NCI-H82 treated with DMSO at 0.1 percent for 48 hours (cell line): ENCODE data around the gene TK2.
"Not testable (repeated sequence)": the region's sequence is repeated elsewhere in the genome, so short reads cannot be mapped to it uniquely, and the experiment has no call there.

Source experiments
- DNase-seq: peaks from one replicate; lab custom pipeline; 2025; ENCODE audit not compliant: unreplicated experiment; lab: John Stamatoyannopoulos, UW

TK2 gene

GRCh38 chr16:66508248-66508913, 41.5 kb downstream of the TK2 start:
- no peak for DNase-seq

GRCh38 chr16:66507731-66508239, 42.1 kb downstream of the TK2 start:
- no peak for DNase-seq

GRCh38 chr16:66503612-66504011, 46.3 kb downstream of the TK2 start:
- no peak for DNase-seq

- no peak for DNase-seq
Observed at GRCh38 chr16:66503030-66503429, 46.9 kb downstream of the TK2 start.

GRCh38 chr16:66502020-66502913, 47.7 kb downstream of the TK2 start:
- no peak for DNase-seq

GRCh38 chr16:66501563-66501962, 48.4 kb downstream of the TK2 start:
- not testable (repeated sequence) for DNase-seq

GRCh38 chr16:66497921-66498320, 52.0 kb downstream of the TK2 start:
- DNase-seq: not testable (repeated sequence)

- DNase-seq: not testable (repeated sequence)
Observed at GRCh38 chr16:66496226-66496625, 53.7 kb downstream of the TK2 start.

GRCh38 chr16:66495440-66495839, 54.5 kb downstream of the TK2 start:
- no peak for DNase-seq

- no peak for DNase-seq
Observed at GRCh38 chr16:66494916-66495315, 55.0 kb downstream of the TK2 start.

- DNase-seq: no peak
Observed at GRCh38 chr16:66493490-66494401, 56.2 kb downstream of the TK2 start.

- no peak for DNase-seq
Observed at GRCh38 chr16:66491716-66492064, 58.2 kb downstream of the TK2 start.

- no peak for DNase-seq
Observed at GRCh38 chr16:66490774-66491715, 58.9 kb downstream of the TK2 start.

- no peak for DNase-seq
Observed at GRCh38 chr16:66489818-66490217, 60.1 kb downstream of the TK2 start.

- DNase-seq: no peak
Observed at GRCh38 chr16:66489385-66489784, 60.5 kb downstream of the TK2 start.

GRCh38 chr16:66488505-66488904, 61.4 kb downstream of the TK2 start:
- no peak for DNase-seq

GRCh38 chr16:66487580-66488275, 62.2 kb downstream of the TK2 start:
- no peak for DNase-seq

- DNase-seq: no peak
Observed at GRCh38 chr16:66486773-66487579, 62.9 kb downstream of the TK2 start.
